Adrenal gland (tissue), 5 donors: ENCODE data around the gene MAP3K3.
"Not testable (repeated sequence)": the region's sequence is repeated elsewhere in the genome, so short reads cannot be mapped to it uniquely, and the experiment has no call there.

Source experiments
- CTCF ChIP-seq, 6 experiments: fragments of 450-650 bp in 4 of 6; fragments of 200-600 bp in 2 of 6; sonication (generic) in 1 of 6; IDR thresholded peaks; 1 replicate in 5 of 6; 2 replicates in 1 of 6; pipeline versions ENCODE4 v1.5.1 to v1.8.0; 2016 to 2021; ENCODE audit warnings: antibody characterized with exemption in 6 of 6, mild to moderate bottlenecking in 2 of 6, moderate library complexity in 1 of 6
- POLR2A ChIP-seq, 2 donors: fragments of 450-650 bp; IDR thresholded peaks; one replicate each; pipeline ENCODE4 v1.6.1; 2017; ENCODE audit warnings: antibody characterized with exemption in 2 of 2, mild to moderate bottlenecking in 2 of 2, moderate library complexity in 1 of 2
- donor health status: DM: no; HTN: no; CAD: no.

GRCh38 chr17:63720194-63720593, 98.0 kb downstream of the MAP3K3 start:
- not testable (repeated sequence) for TF ChIP-seq CTCF, POLR2A (IDR thresholded peaks at IDR 0.05)
